ENCODE data around the gene BCAR3.
"Not testable (repeated sequence)": the region's sequence is repeated elsewhere in the genome, so short reads cannot be mapped to it uniquely, and the experiment has no call there.

Gene BCAR3

DNA sequence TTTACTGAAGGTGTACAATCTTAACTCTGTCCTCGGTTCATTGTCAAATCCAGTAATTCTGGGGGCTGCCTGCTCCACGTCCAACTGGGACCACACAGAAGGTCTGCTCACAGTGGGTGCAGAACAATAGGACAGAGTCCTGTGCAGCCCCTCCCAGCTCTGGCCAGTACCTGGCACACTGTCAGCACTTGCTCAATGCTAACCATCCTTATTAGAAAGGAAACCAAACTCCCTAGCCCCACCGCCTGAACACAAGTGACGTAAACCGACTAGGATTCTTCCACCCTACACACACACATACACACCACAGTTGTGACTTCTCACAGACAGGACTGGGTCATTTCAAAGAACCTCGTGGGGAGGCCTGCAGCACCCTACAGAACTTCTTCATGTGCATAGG lies 5.2 kb downstream of the BCAR3 start:
- Histone ChIP-seq H3K36me3 (ENCODE audit: low read depth) (peaks cover 95% of the 10 kb centered on the region), H3K4me3 (ENCODE audit: severe bottlenecking) (no peak overlapping the region), H3K9me3 (ENCODE audit: severe bottlenecking) (no peaks in the 10 kb centered on the region), H3K4me1 (ENCODE audit: insufficient read depth, poor library complexity, severe bottlenecking) (peaks cover 82% of the 10 kb centered on the region), H3K27me3 (ENCODE audit: insufficient read depth, poor library complexity, severe bottlenecking) (no peaks in the 10 kb centered on the region), H3K27ac (ENCODE audit: poor library complexity, severe bottlenecking) (peak overlapping the region; percentile 94)
- TF ChIP-seq, protein P1, sequence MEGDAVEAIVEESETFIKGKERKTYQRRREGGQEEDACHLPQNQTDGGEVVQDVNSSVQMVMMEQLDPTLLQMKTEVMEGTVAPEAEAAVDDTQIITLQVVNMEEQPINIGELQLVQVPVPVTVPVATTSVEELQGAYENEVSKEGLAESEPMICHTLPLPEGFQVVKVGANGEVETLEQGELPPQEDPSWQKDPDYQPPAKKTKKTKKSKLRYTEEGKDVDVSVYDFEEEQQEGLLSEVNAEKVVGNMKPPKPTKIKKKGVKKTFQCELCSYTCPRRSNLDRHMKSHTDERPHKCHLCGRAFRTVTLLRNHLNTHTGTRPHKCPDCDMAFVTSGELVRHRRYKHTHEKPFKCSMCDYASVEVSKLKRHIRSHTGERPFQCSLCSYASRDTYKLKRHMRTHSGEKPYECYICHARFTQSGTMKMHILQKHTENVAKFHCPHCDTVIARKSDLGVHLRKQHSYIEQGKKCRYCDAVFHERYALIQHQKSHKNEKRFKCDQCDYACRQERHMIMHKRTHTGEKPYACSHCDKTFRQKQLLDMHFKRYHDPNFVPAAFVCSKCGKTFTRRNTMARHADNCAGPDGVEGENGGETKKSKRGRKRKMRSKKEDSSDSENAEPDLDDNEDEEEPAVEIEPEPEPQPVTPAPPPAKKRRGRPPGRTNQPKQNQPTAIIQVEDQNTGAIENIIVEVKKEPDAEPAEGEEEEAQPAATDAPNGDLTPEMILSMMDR (IDR thresholded peaks at IDR 0.05; ENCODE audit: poor library complexity, severe bottlenecking): no peak
- no peak for DNase-seq (ENCODE audit: low spot score)
- ATAC-seq (ENCODE audit: low read depth): no peak

DNA sequence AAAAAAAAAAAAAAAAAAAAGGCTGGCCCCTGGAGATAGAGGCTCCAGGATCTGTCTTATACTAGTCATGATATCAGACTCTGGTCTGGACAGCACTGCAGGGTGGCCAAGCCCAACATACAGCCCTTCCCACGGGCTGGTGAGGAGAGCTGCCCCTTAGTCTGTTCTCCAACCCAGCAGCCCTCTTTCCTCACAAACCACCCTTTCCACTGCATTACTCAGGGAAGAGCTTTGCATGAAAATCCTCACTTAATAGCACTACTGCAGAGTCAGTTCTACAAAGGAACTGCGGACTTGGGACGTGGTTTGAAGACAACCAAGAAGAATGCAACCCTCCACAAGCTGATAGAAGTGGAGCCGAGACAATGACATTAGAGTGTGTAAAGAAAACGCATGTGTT lies 5.7 kb downstream of the BCAR3 start:
- Histone ChIP-seq H3K27ac (ENCODE audit: poor library complexity, severe bottlenecking) (peak overlapping the region; percentile 94), H3K36me3 (ENCODE audit: low read depth) (peaks cover 98% of the 10 kb centered on the region), H3K9me3 (ENCODE audit: severe bottlenecking) (no peaks in the 10 kb centered on the region), H3K4me3 (ENCODE audit: severe bottlenecking) (no peak overlapping the region), H3K27me3 (ENCODE audit: insufficient read depth, poor library complexity, severe bottlenecking) (no peaks in the 10 kb centered on the region), H3K4me1 (ENCODE audit: insufficient read depth, poor library complexity, severe bottlenecking) (peaks cover 87% of the 10 kb centered on the region)
- ATAC-seq (ENCODE audit: low read depth) (no peak), DNase-seq (ENCODE audit: low spot score) (no peak)
- TF ChIP-seq, protein P1 (IDR thresholded peaks at IDR 0.05; ENCODE audit: poor library complexity, severe bottlenecking): no peak

DNA sequence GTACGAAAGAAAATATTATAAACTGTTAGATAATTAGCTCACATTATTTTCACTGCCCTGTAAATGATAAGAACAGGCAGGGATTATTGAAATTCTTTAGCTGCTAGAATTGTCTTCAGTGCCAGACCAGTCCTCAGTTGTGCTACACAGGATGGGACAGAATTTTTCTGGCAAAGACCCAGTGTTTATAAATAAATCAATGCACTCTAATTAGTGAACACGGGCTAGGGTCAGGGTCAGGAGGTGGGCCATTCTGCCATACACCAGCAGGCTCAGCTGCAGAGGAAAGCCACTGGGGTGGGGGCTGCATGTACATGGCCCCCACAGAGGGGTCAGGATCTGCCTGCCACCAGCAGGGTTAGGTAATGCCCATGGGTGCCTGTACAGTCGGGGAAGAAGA lies 6.4 kb downstream of the BCAR3 start:
- ATAC-seq (ENCODE audit: low read depth): no peak

DNA sequence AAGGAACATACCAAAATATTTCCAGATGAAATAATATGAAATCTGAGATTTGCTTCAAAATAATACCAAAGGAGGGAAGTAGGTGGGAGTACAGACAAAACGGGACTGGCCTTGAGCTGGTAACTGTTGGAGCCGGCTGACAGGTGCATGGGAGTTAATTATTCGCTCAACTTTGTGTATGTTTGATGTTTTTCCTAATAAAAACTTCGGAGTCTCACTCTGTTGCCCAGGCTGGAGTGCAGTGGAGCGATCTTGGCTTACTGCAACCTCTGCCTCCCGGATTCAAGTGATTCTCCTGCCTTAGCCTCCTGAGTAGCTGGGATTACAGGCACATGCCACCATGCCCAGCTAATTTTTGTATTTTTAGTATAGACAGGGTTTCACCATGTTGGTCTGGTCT lies 7.6 kb downstream of the BCAR3 start:
- not testable (repeated sequence) for DNase-seq (ENCODE audit: low spot score); H3K9me3 ChIP-seq (ENCODE audit: severe bottlenecking); H3K4me3 ChIP-seq (ENCODE audit: severe bottlenecking); H3K27me3 ChIP-seq (ENCODE audit: insufficient read depth, poor library complexity, severe bottlenecking); ATAC-seq (ENCODE audit: low read depth)
- peaks cover 91% of the 10 kb centered on the region for H3K4me1 ChIP-seq (ENCODE audit: insufficient read depth, poor library complexity, severe bottlenecking)
- peaks cover 98% of the 10 kb centered on the region for H3K36me3 ChIP-seq (ENCODE audit: low read depth)
- H3K27ac ChIP-seq (ENCODE audit: poor library complexity, severe bottlenecking): peak overlapping the region; percentile 94

More for the DNA sequence above, 6.4 kb downstream of the BCAR3 start:
- H3K27me3 ChIP-seq (ENCODE audit: insufficient read depth, poor library complexity, severe bottlenecking): no peaks in the 10 kb centered on the region
- peaks cover 94% of the 10 kb centered on the region for H3K4me1 ChIP-seq (ENCODE audit: insufficient read depth, poor library complexity, severe bottlenecking)
- H3K4me3 ChIP-seq (ENCODE audit: severe bottlenecking): no peak overlapping the region
- no peaks in the 10 kb centered on the region for H3K9me3 ChIP-seq (ENCODE audit: severe bottlenecking)
- H3K27ac ChIP-seq (ENCODE audit: poor library complexity, severe bottlenecking): peak overlapping the region; percentile 94
- peaks cover 98% of the 10 kb centered on the region for H3K36me3 ChIP-seq (ENCODE audit: low read depth)
- TF ChIP-seq, protein P1 (IDR thresholded peaks at IDR 0.05; ENCODE audit: poor library complexity, severe bottlenecking): no peak
- no peak for DNase-seq (ENCODE audit: low spot score)

DNA sequence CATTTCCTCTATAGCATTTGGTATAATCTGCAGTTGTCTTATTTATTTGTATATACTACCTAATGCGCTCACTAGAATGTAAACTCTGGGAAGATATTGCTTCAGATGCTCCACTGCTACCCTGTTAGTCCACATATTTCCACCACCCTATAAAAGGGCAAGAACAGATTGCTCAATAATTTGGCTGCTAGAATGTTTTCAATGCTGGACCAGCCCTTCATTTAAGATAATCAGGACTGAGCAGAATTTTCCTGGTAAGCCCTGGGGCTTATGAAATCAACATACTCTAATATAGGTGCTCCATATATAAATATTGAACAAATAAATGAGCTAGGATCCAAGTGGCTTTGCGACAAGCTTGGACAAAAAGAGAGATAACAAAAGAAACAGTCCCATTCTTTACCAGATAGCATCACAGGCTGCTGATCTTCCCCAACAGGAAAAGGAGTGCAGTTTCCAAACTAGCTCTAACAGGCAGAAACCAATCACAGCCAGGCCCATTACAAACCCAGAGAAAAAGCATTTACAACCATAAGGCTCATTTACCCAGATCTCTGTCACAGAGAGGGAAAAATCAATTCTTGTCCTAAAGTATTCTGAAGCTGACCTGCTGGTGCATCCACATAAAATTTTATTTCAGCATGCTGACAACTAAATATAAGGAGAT lies 8.3 kb downstream of the BCAR3 start:
- peak; percentile 27; the same call in 2 of the 3 replicates for ATAC-seq (ENCODE audit: low read depth)
- no peak for DNase-seq (ENCODE audit: low spot score)
- H3K27me3 ChIP-seq (ENCODE audit: insufficient read depth, poor library complexity, severe bottlenecking): no peaks in the 10 kb centered on the region
- TF ChIP-seq, protein P1 (IDR thresholded peaks at IDR 0.05; ENCODE audit: poor library complexity, severe bottlenecking): no peak
- H3K27ac ChIP-seq (ENCODE audit: poor library complexity, severe bottlenecking): peak overlapping the region; percentile 94
- no peaks in the 10 kb centered on the region for H3K9me3 ChIP-seq (ENCODE audit: severe bottlenecking)
- H3K4me1 ChIP-seq (ENCODE audit: insufficient read depth, poor library complexity, severe bottlenecking): peaks cover 86% of the 10 kb centered on the region
- H3K4me3 ChIP-seq (ENCODE audit: severe bottlenecking): no peak overlapping the region
- H3K36me3 ChIP-seq (ENCODE audit: low read depth): peaks cover 98% of the 10 kb centered on the region

Measured in RWPE2 (cell line).